ENCODE data around the gene SHISA7.

DNA sequence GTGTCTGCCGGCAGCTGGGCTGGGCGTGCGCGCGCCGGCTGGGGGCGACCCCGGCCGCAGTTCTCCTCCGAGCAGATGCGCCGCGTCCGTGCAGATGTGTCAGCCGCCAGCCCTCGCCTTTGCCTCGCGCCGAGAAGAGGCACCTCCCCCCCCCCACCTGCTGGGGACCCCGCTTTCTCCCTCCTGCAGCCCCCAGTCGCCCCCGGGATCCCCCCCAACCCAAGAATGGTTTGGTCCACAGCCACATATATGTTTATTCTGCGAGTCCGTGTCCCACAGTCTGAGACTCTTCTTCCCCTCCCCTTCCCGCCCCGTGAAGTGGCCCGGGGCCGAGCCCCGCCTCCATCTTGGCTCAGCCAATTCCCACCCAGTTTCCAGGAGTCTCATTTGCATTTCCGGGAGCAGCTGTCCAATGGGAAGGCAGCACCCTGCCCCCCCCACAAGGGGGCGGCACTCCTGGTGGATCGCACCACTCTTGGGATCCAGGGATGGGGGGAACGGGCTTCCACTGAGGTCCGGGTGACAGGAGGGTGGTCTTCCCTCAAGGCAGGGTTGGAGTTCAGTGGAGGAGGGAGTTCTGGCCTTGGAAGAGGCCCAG, 9.7 kb upstream of the SHISA7 start:
- no peak for TF ChIP-seq CTCF (IDR thresholded peaks at IDR 0.05; ENCODE audit: low read depth, low read length)
- no peak for TF ChIP-seq POLR2A (IDR thresholded peaks at IDR 0.05; ENCODE audit: extremely low read depth, insufficient read length)
